NCI-H128 (cell line): ENCODE measurements around the gene EDNRA.

ENCODE experiments used
- DNase-seq: peaks from one replicate; lab custom pipeline; 2025; ENCODE audit not compliant: unreplicated experiment; lab: John Stamatoyannopoulos, UW

The EDNRA gene

DNA sequence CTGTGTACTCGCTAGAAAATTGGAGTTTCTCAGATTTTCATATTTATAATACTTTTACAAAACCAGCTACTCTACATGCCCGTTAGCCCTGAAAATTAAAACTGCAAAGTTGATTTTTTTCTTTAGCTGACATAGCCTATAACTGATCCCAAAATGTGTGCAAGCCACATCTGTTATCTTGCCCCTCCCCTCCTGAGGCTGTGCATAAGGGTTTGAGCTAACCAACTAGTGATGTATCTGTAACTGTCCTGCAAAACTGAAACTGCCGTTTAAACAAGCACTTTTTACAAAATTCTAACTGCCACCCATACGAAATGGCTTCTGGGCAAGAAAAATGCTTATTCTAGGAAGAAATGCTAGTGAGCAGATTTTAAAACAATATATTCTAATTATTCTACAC, 59.1 kb downstream of the EDNRA start:
- DNase-seq, result no peak

DNA sequence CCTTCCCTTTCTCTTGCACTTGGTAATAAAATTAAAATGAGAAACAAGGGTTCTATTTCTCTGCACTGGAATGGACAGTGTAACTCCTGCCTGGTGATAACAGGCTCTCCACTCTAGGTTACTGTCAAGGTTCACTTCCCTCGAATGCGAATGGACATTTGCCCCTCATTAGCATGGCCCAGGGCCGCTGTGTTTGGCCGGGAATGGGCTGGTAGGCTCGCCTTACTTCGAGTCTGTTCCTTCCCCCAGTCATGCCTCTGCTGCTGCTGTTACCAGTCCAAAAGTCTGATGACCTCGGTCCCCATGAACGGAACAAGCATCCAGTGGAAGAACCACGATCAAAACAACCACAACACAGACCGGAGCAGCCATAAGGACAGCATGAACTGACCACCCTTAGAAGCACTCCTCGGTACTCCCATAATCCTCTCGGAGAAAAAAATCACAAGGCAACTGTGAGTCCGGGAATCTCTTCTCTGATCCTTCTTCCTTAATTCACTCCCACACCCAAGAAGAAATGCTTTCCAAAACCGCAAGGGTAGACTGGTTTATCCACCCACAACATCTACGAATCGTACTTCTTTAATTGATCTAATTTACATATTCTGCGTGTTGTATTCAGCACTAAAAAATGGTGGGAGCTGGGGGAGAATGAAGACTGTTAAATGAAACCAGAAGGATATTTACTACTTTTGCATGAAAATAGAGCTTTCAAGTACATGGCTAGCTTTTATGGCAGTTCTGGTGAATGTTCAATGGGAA, 61.5 kb downstream of the EDNRA start:
- DNase-seq, result no peak

GRCh38 chr4:147543034-147543433, 62.1 kb downstream of the EDNRA start:
- no peak for DNase-seq

- DNase-seq, result no peak
Observed at GRCh38 chr4:147546349-147546748, 65.5 kb downstream of the EDNRA start.

DNA sequence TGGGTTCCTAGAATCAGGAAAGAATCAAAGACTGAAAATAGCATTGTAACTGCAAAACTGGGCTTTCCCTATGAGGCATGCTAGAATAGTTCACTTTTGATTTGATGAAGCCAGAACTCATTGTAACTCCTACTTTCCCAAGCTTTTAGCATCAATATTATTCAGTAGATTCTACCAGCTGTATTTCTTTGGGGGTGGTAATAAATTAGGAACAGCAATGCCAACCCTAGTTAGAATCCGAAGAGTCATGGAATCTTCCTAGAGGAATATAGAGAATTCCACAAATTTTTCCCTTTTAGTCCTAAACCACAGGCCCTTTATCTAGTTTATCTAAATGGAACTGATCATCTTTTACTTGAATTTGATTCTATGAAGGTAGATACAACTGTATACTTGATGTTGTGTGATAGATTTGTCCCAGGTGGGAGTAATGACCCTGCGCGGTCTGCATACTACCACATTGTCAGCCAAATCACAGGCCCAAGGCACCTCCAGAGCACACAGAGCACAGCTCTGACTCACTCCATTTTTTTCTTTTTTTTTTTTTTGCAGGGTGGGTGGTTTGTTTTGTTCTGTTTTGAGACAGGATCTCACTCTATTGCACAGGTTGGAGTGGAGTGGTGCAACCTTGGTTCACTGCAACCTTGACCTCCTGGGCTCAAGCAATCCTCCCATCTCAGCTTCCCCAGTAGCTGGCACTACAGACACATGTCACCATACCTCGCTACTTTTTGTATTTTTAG, 66.6 kb downstream of the EDNRA start:
- no peak for DNase-seq

DNA sequence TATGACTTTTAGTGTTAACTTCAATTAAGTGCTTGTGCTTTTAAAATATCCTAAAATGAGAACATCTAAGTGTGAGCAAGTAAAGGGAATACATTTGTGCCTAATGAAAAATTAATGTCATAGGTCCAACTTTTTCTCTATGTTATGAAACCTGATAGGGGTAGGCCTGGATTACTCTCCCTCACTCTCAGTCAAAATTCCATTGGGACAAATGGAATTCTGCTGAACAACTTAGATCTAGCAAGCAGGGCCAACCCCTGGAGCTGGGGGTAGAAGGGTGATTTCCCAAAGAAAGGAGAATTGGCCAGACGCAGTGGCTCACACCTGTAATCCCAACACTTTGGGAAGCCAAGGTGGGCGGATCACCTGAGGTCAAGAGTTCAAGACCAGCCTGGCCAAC, 67.4 kb downstream of the EDNRA start:
- DNase-seq, result no peak

DNA sequence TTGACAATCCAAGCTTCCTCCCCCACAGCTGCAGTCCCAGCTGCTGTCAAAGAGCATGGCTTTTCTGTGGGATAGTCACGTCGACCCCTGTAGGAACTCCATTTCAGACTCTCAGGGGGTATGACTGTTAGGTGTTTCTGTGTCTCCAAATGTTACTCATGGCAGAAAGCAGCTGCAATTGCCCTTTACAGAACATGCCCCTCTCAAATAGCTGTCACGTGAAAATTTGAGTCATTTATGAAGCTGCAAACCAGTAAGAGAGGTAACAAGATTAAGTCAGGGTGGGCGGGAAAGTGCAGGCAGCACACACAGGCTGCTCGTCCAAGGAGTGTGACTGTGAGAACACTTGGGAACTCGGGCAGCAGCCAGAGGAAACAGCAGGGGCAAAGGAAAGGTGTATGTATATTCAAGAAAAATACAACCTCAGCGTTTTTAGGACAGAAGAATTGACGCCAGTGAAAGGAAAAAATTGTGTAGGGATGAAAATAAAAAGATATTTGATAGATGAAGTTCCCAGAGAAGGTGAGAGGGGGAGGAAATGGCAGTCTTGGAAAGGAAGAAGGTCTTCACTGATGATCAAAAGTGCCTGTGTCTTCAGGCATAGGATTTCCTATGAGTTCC, 69.8 kb downstream of the EDNRA start:
- DNase-seq, result no peak

GRCh38 chr4:147560625-147561024, 79.7 kb downstream of the EDNRA start:
- no peak for DNase-seq

- no peak for DNase-seq
Observed at GRCh38 chr4:147566762-147567161, 85.9 kb downstream of the EDNRA start.

GRCh38 chr4:147567276-147567675, 86.4 kb downstream of the EDNRA start:
- no peak for DNase-seq

GRCh38 chr4:147570616-147571015, 89.7 kb downstream of the EDNRA start:
- no peak for DNase-seq

- DNase-seq, result no peak
Observed at GRCh38 chr4:147571036-147571770, 90.3 kb downstream of the EDNRA start.

DNA sequence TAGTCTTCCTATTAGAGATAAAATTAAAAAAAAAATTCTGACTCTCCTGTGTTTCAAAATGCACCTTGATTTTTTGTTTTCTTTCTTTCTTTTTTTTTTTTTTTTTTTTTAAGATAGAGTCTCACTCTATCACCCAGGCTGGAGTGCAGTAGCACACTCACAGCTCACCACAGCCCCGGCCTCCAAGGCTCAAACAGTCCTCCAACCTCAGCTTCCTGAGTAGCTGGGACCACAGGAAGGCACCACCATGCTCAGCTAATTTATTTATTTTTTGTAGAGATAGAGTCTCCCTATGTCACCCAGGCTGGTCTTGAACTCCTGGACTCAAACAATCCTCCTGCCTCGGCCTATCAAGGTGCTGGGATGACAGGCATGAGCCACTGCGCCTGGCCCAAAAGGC, 95.2 kb downstream of the EDNRA start:
- DNase-seq, result no peak

DNA sequence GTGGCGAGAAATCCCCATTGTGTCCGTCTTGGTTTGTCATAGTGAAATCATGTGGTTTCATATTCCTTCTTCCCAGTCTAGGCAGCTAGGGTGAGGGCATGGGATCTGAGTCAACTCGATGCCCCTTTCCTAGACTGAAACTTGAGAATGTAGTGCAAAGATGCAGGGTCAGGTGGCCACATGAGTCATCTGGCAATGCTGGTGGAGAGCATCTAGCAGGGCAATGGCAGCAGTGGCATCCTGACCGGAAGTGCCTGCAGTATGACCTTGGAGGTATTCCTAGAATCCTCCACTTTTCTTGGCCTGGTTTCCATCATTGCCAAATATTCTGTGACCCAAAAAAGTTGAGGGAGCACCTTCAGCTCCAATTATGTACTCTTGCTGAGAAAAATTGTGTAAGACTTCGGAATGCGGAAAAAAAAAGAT, 97.2 kb downstream of the EDNRA start:
- DNase-seq, result no peak

DNA sequence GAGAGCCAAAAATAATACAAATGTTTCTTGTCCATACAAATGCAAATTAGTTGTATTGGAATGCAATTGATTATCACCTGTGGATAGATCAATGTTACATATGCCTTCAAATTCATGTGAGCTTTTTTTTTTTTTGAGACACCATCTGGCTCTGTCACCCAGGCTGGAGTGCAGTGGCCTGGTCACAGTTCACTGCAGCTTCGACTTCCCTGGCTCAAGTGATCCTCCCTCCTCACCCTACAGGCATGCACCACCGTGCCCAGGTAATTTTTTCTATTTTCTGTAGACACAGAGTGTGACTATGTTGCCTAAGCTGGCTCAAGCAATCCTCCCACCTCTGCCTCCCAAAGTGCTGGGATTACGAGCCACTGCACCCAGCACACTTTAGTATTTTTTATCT, 97.7 kb downstream of the EDNRA start:
- DNase-seq, result no peak

- DNase-seq, result no peak
Observed at GRCh38 chr4:147580396-147580795, 99.5 kb downstream of the EDNRA start.

- DNase-seq, result no peak
Observed at GRCh38 chr4:147581606-147582350, 100.9 kb downstream of the EDNRA start.

DNA sequence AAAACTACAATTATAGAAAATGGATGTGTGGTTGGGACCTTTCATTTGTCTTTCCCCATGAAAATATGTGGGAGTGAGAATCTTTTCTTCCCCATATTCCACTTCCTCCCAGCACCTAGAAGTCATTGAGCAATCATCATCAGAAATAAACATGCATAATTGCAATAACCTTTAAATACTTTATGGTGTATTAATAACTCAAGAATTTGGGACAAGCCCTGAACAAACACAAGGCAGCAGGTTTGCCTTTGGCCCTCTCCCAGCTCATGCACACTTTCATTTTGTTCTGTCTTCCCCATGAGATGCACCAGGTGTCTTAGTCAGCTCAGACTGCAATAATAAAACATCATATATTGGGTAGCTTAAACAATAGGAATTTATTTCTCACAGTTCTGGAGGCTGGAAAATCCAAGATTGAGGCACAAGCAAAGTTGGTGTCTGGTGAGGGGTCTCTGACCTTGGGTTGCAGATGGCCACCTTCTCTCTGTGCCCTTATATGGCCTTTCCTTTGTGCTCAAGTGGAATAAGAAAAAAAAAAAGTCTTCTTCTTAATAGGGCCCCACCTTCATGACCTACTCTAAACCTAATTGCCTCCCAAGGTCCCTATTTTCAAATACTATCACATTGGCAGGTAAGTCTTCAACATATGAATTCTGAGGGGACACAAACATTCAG, 101.6 kb downstream of the EDNRA start:
- DNase-seq, result no peak

DNA sequence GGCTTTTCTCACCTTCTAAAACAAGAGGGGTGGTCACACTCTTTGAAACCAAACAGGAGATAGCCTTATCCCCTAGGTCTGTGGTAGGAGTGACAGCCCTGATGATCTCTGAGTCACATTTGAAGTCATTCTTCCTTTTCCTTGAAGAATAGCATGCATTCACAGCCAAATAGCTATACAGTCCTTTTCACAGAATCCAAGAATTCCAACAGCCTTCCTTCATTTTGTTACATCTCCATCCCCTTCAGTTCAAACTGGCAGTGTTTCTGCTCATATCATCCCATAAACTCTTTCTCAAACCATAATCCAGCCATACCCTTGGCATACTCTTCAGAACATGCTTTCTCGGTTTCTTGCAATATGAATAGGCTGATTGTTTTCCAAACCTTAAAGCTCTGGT, 103.0 kb downstream of the EDNRA start:
- DNase-seq, result no peak

- DNase-seq, result no peak
Observed at GRCh38 chr4:147586032-147586431, 105.1 kb downstream of the EDNRA start.
